ENCODE data around the gene HLA-A.
"Not testable (repeated sequence)": the region's sequence is repeated elsewhere in the genome, so short reads cannot be mapped to it uniquely, and the experiment has no call there.

Gene HLA-A

DNA sequence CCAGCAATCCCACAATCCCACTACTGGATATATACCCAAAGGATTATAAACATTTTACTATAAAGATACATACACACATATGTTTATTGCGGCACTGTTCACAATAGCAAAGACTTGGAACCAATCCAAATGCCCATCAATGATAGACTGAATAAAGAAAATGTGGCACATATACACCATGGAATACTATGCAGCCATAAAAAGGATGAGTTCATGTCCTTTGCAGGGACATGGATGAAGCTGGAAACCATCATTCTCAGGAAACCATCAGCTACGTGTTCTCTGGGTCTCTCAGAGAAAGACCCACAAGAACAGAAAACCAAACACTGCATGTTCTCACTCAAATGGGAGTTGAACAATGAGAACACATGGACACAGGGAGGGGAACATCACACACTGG lies 21.4 kb downstream of the HLA-A start:
- DNase-seq: not testable (repeated sequence)

DNA sequence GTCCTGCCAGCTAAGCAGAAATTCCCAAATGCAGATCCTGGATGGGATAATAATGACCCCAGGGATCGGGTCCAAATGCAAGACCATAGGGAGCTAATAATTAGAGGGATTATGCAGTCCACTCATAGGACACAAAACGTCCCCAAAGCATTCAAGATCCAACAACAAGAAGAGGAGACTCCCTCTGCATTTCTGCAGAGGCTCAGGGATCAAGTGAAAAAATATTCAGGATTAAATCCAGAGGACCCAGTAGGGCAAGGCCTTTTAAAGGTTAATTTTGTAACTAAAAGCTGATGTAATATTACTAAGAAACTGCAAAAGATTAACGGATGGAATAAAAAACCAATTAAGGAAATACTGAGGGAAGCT lies 22.2 kb downstream of the HLA-A start:
- DNase-seq: no peak

GRCh38 chr6:29964887-29965562 lies 22.7 kb downstream of the HLA-A start:
- DNase-seq: peak; percentile 68 to 78

DNA sequence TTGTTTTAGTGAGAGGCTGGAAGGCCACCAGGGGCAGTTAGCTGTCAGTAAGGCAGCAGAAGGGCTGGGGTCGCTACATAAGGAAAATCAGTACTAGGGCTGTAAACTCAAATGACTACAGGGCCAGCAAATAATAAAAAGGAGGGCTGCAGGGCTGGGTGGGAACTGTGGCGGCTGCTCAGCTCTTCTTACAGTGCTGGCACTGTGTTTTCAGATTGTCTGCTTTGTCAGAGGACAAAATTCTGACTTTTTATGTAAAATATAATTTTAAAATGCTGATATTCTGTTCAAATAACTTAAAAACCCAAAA lies 23.2 kb downstream of the HLA-A start:
- DNase-seq: no peak

GRCh38 chr6:29965873-29966601 lies 23.7 kb downstream of the HLA-A start:
- DNase-seq: peak; percentile 43 to 55

DNA sequence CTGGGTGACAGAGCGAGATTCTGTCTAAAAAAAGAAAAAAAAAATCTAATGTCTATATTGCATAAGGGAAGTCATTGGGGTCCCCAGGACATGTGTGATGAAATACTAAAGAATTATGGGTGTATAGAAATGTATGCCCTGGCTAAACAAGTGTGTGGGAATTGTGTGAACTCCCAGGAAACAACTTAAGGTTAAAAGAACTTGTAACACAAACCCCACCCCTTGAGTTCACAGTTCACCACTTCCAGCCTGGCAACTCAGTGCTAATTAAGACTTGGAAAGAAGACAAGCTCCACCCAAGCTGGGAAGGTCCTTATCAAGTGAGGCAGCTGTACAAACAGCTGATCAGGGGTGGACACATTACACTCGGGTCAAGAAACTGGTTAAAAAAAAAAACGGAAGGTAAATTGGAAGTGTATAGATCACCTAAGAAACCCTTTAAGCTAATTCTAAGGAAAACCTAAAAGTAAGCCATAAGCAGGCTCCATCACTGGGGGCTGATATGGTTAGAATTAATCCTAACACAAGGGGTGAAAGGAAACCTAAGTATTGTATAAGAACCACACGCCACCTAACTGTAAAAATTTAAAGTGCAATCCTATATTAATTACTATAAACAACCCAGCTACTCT lies 25.2 kb downstream of the HLA-A start:
- no peak for DNase-seq

- DNase-seq: no peak
Observed at GRCh38 chr6:29968130-29968529, 25.8 kb downstream of the HLA-A start.

DNA sequence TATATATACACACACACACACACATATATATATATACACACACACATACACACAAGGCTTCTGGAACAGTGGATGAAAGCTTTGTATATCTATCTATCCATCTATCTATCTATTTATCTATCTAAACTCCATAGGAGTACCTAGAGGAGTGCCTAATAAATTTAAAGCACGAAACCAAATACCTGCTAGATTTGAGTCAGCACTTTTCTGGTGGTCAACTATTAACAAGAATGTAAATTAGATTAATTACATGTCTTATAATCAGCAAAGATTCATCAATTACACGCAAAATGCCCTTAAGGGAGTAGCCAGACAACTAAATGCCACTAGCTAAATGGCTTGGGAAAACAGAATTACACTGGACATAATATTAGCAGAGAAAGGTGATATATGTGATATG lies 26.6 kb downstream of the HLA-A start:
- DNase-seq: no peak

DNA sequence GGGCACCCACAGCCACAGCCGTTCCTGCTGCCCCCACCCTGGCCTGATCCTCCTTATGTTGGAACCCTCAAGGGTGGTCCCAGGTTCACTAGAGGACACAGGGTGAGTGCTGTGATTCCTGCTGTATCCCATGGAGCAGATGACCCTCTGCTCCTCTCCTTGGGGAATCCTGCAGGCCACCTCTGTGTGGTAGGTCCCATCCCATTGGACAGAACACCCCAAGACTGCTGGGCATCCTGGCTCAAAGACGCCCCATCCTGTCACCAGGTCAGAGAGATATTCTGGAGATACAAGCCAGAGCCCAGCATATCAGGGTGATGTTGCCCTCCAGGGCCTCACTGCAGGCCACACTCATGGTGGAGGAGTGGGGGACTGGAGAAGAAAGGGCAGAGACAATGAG lies 28.4 kb downstream of the HLA-A start:
- DNase-seq: no peak

DNA sequence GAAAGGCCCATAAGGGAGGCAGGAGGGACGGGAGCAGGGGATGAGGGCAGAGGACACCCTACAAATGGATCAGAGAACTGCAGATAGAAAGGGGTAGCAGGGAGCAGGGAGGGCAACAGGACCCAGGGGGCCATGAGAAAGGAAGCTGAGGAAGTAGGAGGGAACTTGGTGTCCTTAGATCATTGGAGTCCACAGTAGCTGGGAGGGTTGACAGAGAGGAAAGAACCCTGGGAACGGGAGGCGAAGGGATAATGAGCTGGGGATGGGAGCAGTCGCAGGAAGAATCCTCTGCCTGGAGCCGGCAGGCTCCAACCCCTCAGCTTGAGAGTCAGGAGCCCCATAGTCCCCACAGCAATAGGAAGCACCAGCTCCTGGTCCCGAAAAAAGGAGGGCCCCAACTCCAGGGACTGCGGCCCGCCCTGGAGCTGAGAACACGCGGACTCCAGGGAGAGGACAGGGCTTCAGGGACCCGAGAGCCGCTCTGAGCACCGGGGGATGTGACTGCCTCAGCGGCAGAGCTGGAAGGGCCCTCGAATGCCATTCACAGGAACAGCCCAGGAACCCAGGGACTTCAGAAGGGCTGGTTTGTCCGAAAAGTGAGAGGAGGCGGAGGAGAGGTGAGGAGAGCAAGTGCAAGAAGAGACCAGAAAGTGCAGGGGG lies 32.7 kb downstream of the HLA-A start:
- DNase-seq: peak; percentile 6 to 16

DNA sequence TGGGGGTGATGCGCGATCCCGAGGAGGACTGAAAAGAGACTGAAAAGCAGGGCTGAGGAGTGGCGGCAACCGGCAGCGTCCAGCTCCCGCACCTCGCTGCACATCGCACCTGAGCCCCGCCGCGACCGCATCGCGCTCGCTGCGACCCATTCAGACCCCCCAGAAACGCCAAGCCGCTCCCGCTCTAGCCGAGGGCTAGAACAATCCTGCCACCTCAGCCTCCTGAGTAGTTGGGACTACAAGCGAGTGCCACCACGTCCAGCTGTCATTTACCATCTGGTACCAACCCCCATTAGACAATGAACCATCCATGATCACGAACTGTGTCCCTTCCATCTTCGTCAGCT lies 33.2 kb downstream of the HLA-A start:
- DNase-seq: no peak

- no peak for DNase-seq
Observed at GRCh38 chr6:29976253-29976587, 33.9 kb downstream of the HLA-A start.

DNA sequence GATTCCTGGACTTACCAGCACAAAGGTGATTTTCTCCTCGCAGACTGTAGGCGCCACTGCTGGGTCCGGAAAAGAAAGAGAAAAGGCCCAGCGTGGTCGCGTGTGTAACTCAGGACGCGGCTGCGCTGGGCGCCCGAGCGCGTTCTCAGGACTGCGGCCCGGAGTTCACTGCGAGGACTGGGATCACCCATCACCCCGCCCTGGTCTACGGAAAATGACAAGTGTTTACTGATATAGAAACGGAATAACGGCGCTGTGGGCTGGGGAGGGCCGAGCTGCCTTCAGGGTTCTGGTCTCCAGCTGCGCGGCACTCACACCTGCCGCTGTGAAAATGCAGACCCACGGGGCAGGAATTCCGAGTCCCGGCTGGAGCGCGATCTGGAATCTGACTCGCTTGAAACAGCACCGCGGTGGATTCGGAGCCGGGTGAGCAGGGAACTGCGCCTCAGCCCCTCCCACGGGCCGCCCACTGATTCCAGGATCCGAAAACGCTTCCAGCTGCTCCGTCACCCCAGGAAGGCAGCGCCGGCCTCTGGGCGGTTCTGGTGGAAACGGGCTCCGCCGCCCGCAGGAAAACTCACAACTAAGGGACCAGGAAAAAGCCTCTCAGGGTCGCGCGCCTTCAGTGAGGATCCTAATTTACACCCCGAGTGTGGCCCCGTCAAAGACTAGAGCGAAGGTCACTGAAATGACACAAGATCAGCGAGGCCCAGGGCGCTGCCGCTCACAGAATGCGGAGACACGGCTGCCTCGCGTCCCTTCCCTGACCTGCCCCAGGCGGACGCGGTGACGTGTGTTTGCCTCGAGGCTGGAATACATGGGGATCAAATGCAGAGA lies 34.5 kb downstream of the HLA-A start:
- DNase-seq: peak; percentile 56 to 71

DNA sequence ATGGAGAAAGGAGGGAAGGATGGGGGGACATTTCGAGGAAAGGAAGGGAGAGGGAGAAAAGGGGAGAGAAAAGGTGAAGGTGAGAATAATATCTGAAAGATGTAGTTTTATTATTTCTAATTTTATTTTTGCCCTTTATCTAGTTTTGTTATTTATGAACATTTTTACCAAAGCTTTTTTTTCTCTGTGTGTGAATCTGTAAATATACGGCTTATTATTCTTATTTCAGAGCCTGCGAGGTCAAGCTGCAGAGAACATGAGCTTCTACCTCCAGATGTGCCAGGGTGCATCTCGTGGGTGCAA lies 35.0 kb downstream of the HLA-A start:
- DNase-seq: no peak

GRCh38 chr6:29980013-29980412 lies 37.7 kb downstream of the HLA-A start:
- not testable (repeated sequence) for DNase-seq

- DNase-seq: no peak
Observed at GRCh38 chr6:29980511-29980910, 38.2 kb downstream of the HLA-A start.

GRCh38 chr6:29981211-29981812 lies 39.0 kb downstream of the HLA-A start:
- DNase-seq: no peak

DNA sequence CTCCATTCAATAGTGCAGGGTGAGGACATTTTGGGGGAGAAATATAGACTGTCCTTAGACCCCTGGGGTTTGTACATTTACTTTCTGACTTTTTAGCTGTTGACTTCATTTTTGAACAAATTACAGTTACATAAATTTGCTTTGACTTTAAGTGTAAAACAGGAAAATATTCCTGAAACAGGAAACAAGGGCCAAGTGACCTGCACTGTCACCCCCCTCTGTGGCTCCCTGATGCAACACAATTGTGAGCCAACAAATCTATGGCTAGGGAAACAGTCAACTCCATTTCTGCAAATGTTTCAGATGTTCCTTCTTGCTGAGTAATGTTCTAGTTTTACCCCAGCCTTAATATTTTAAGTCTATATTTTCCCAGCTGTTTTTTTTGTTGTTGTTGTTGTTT lies 39.8 kb downstream of the HLA-A start:
- no peak for DNase-seq

GRCh38 chr6:29984232-29984631 lies 41.9 kb downstream of the HLA-A start:
- DNase-seq: no peak

- DNase-seq: no peak
Observed at GRCh38 chr6:29984992-29985391, 42.7 kb downstream of the HLA-A start.

GRCh38 chr6:29986179-29986781 lies 43.9 kb downstream of the HLA-A start:
- DNase-seq: no peak

DNA sequence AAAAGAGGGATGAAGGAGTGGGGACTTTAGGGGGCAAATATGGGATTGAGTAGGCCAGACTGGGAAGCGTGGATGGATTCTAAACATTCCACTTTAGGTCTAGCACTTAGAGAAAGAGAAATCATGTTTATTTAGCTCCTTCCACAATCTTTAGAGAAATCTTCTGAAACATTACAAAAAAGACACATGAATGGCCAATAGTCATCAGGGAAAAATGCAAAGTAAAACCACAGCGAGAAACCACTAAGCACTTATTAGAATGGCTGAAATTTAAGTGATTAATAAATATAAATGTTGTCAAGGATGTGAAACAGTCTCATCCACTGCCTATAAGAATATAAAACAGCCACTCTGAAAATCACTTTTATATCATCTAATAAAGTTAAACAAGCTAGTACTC lies 46.9 kb downstream of the HLA-A start:
- no peak for DNase-seq

DNA sequence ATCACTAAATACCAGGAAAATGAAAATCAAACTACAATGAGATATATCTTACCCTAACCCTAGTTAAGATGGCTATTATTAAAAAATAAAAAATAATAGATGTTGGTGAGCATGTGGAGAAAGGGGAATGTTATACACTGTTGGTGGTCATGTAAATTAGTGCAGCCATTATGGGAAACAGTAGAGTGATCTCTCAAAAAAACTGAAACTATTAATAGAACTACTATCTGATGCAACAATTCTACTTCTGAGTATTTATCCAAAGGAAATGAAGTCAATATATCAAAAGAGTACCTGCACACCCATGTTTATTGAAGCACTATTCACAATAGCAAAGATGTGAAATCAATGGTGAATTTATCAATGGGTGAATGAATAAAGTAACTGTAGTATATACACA lies 48.6 kb downstream of the HLA-A start:
- DNase-seq: no peak

Data from activated CD4-positive, alpha-beta T cell treated with anti-CD3 and anti-CD28 coated beads, Interleukin-2, amount 50 U/mL, for 48 hours (primary cell).